CD4-positive, alpha-beta T cell treated with Interleukin-10 for 1 hour (primary cell): ENCODE measurements around the gene CROCC2.

Experiments
- DNase-seq: peaks from one replicate; pipeline ENCODE4 v3.0.0-alpha.2; 2020

The CROCC2 gene

GRCh38 chr2:240906141-240906910 lies at the start of gene CROCC2:
Gene CROCC2 (plus strand): TSS chr2:240906336. CDS start chr2:240906514, 178 bp downstream.
- no peak for DNase-seq

- no peak for DNase-seq
Observed at GRCh38 chr2:240857039-240858008, 48.8 kb upstream of the CROCC2 start.

GRCh38 chr2:240858321-240858720 lies 47.8 kb upstream of the CROCC2 start:
- DNase-seq: no peak

GRCh38 chr2:240858871-240859270 lies 47.3 kb upstream of the CROCC2 start:
- DNase-seq: no peak

- no peak for DNase-seq
Observed at GRCh38 chr2:240861547-240861946, 44.6 kb upstream of the CROCC2 start.

- no peak for DNase-seq
Observed at GRCh38 chr2:240864475-240864874, 41.7 kb upstream of the CROCC2 start.

- DNase-seq: no peak
Observed at GRCh38 chr2:240865391-240865790, 40.7 kb upstream of the CROCC2 start.

- DNase-seq: no peak
Observed at GRCh38 chr2:240868286-240869108, 37.6 kb upstream of the CROCC2 start, which contains the start of gene AGXT. Gene AGXT (plus strand): TSS chr2:240868824. CDS start chr2:240868866, 42 bp downstream.

GRCh38 chr2:240869109-240869955 lies 36.8 kb upstream of the CROCC2 start:
- DNase-seq: no peak

GRCh38 chr2:240869956-240870875 lies 35.9 kb upstream of the CROCC2 start:
- DNase-seq: no peak

GRCh38 chr2:240871071-240871958 lies 34.8 kb upstream of the CROCC2 start:
- no peak for DNase-seq

- no peak for DNase-seq
Observed at GRCh38 chr2:240872317-240873097, 33.6 kb upstream of the CROCC2 start.

GRCh38 chr2:240873098-240873788 lies 32.9 kb upstream of the CROCC2 start:
- DNase-seq: no peak

GRCh38 chr2:240873805-240874714 lies 32.1 kb upstream of the CROCC2 start:
- DNase-seq: no peak

- no peak for DNase-seq
Observed at GRCh38 chr2:240874715-240875227, 31.4 kb upstream of the CROCC2 start.

GRCh38 chr2:240875228-240876034 lies 30.7 kb upstream of the CROCC2 start:
- no peak for DNase-seq
